ENCODE measurements around the gene ANKMY1.
"Not testable (repeated sequence)": the region's sequence is repeated elsewhere in the genome, so short reads cannot be mapped to it uniquely, and the experiment has no call there.

The ANKMY1 gene

GRCh38 chr2:240523451-240524281, 34.1 kb downstream of the ANKMY1 start:
- H3K36me3 ChIP-seq (ENCODE audit: insufficient read depth, low read length) = peaks cover 39% of the 10 kb centered on the region; the same call in 1 of the 2 replicates
- TF ChIP-seq, protein P1, sequence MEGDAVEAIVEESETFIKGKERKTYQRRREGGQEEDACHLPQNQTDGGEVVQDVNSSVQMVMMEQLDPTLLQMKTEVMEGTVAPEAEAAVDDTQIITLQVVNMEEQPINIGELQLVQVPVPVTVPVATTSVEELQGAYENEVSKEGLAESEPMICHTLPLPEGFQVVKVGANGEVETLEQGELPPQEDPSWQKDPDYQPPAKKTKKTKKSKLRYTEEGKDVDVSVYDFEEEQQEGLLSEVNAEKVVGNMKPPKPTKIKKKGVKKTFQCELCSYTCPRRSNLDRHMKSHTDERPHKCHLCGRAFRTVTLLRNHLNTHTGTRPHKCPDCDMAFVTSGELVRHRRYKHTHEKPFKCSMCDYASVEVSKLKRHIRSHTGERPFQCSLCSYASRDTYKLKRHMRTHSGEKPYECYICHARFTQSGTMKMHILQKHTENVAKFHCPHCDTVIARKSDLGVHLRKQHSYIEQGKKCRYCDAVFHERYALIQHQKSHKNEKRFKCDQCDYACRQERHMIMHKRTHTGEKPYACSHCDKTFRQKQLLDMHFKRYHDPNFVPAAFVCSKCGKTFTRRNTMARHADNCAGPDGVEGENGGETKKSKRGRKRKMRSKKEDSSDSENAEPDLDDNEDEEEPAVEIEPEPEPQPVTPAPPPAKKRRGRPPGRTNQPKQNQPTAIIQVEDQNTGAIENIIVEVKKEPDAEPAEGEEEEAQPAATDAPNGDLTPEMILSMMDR (conservative IDR thresholded peaks at IDR 0.05; ENCODE audit: low read length) = no peak
- no peak for TF ChIP-seq EZH2phosphoT487 (IDR thresholded peaks at IDR 0.05; ENCODE audit: borderline replicate concordance)
- H2AFZ ChIP-seq (ENCODE audit: low read length) = no peak overlapping the region
- H3K4me1 ChIP-seq (ENCODE audit: insufficient read depth, low read length, poor library complexity, severe bottlenecking) = no peaks in the 10 kb centered on the region
- no peaks in the 10 kb centered on the region for H4K20me1 ChIP-seq (ENCODE audit: insufficient read depth, low read length, poor library complexity, severe bottlenecking)
- H3K4me2 ChIP-seq (ENCODE audit: low read depth, low read length, poor library complexity, severe bottlenecking) = no peak overlapping the region
- no peaks in the 10 kb centered on the region for H3K27me3 ChIP-seq (ENCODE audit: insufficient read depth, low read length, poor library complexity, severe bottlenecking)
- no peaks in the 10 kb centered on the region for H3K79me2 ChIP-seq (ENCODE audit: insufficient read depth, low read length)
- H3F3A ChIP-seq (ENCODE audit: low read depth) = no peaks in the 10 kb centered on the region
- H3K4me3 ChIP-seq (ENCODE audit: low read length, poor library complexity, severe bottlenecking) = no peak overlapping the region
- no peak overlapping the region for H3K9ac ChIP-seq (ENCODE audit: low read depth, low read length, poor library complexity, severe bottlenecking)
- peaks cover 18% of the 10 kb centered on the region; the same call in 1 of the 2 replicates for H3K9me3 ChIP-seq (ENCODE audit: insufficient read depth, low read depth, low read length)
- no peaks in the 10 kb centered on the region for H3K9me2 ChIP-seq (replicated peaks; ENCODE audit: low read depth, low read length)

GRCh38 chr2:240522406-240522805, 35.4 kb downstream of the ANKMY1 start:
- no peaks in the 10 kb centered on the region for H3K79me2 ChIP-seq (ENCODE audit: insufficient read depth, low read length)
- no peak for TF ChIP-seq EZH2phosphoT487 (IDR thresholded peaks at IDR 0.05; ENCODE audit: borderline replicate concordance)
- TF ChIP-seq, protein P1 (conservative IDR thresholded peaks at IDR 0.05; ENCODE audit: low read length) = no peak
- H3K4me2 ChIP-seq (ENCODE audit: low read depth, low read length, poor library complexity, severe bottlenecking) = no peak overlapping the region
- H4K20me1 ChIP-seq (ENCODE audit: insufficient read depth, low read length, poor library complexity, severe bottlenecking) = no peaks in the 10 kb centered on the region
- no peaks in the 10 kb centered on the region for H3K4me1 ChIP-seq (ENCODE audit: insufficient read depth, low read length, poor library complexity, severe bottlenecking)
- H2AFZ ChIP-seq (ENCODE audit: low read length) = no peak overlapping the region
- no peaks in the 10 kb centered on the region for H3K9me2 ChIP-seq (replicated peaks; ENCODE audit: low read depth, low read length)
- H3F3A ChIP-seq (ENCODE audit: low read depth) = no peaks in the 10 kb centered on the region
- no peaks in the 10 kb centered on the region for H3K27me3 ChIP-seq (ENCODE audit: insufficient read depth, low read length, poor library complexity, severe bottlenecking)
- H3K9ac ChIP-seq (ENCODE audit: low read depth, low read length, poor library complexity, severe bottlenecking) = no peak overlapping the region
- peaks cover 18% of the 10 kb centered on the region; the same call in 1 of the 2 replicates for H3K9me3 ChIP-seq (ENCODE audit: insufficient read depth, low read depth, low read length)
- peaks cover 37% of the 10 kb centered on the region; the same call in 1 of the 2 replicates for H3K36me3 ChIP-seq (ENCODE audit: insufficient read depth, low read length)
- no peak overlapping the region for H3K4me3 ChIP-seq (ENCODE audit: low read length, poor library complexity, severe bottlenecking)

GRCh38 chr2:240521885-240522284, 35.9 kb downstream of the ANKMY1 start:
- H3K9ac ChIP-seq (ENCODE audit: low read depth, low read length, poor library complexity, severe bottlenecking); H3K4me1 ChIP-seq (ENCODE audit: insufficient read depth, low read length, poor library complexity, severe bottlenecking); H3K4me2 ChIP-seq (ENCODE audit: low read depth, low read length, poor library complexity, severe bottlenecking); H2AFZ ChIP-seq (ENCODE audit: low read length); H3K4me3 ChIP-seq (ENCODE audit: low read length, poor library complexity, severe bottlenecking); H3K27me3 ChIP-seq (ENCODE audit: insufficient read depth, low read length, poor library complexity, severe bottlenecking); H4K20me1 ChIP-seq (ENCODE audit: insufficient read depth, low read length, poor library complexity, severe bottlenecking); H3F3A ChIP-seq (ENCODE audit: low read depth); H3K79me2 ChIP-seq (ENCODE audit: insufficient read depth, low read length); H3K9me2 ChIP-seq (replicated peaks; ENCODE audit: low read depth, low read length): not testable (repeated sequence)
- peaks cover 18% of the 10 kb centered on the region; the same call in 1 of the 2 replicates for H3K9me3 ChIP-seq (ENCODE audit: insufficient read depth, low read depth, low read length)
- H3K36me3 ChIP-seq (ENCODE audit: insufficient read depth, low read length) = peaks cover 37% of the 10 kb centered on the region; the same call in 1 of the 2 replicates
